HG02678 (cell line): ENCODE results near the gene TOR1A.

Experiments
- ATAC-seq: cut with Tn5 transposase; IDR thresholded peaks from one replicate; pipeline ENCODE4 v1.9.1; 2021; ENCODE audit warnings: mild to moderate bottlenecking, moderate library complexity; ENCODE audit not compliant: unreplicated experiment

The TOR1A gene

DNA sequence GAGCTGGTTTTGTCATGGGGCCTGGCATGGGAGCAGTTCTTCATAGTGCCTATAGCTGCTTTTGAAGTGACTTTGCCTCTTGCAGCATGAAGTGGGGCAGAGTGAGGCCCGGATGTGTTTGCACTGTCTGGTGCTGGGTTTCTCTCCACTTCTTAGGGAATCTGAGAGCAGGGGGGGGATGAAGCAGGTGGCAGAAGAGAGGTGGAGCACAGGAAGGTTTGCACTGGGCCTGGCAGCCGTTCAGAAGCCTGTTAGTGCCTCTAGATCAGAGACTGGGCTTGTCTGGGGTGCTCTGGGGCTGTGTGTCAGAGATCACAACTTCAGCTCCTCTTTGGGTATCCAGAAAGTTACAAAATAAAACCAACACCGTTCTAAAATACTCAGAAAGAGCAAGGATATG lies 29.7 kb upstream of the TOR1A start:
- no peak for ATAC-seq

DNA sequence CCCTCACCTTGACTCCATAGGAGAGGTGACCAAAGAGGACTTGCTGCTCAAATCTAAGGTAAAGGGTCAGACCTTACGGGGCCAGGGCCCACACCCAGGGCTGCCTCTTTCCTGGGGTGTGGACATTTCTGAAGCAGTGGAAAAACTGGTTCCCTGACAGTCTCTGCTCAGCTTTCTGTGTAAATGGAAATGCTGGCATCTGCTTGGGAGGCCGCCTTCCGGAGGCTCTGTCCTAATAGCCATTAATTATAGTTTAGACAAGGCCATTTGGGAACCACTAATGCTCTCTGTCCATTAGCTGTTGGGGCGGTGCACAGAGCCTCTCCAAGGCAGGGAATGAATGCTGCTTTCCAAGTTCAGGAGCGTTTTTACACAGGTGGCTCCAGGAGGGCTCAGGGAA lies 28.6 kb upstream of the TOR1A start:
- no peak for ATAC-seq

- ATAC-seq, result no peak
These were observed 27.9 kb upstream of the TOR1A start for GRCh38 chr9:129851821-129852220.

DNA sequence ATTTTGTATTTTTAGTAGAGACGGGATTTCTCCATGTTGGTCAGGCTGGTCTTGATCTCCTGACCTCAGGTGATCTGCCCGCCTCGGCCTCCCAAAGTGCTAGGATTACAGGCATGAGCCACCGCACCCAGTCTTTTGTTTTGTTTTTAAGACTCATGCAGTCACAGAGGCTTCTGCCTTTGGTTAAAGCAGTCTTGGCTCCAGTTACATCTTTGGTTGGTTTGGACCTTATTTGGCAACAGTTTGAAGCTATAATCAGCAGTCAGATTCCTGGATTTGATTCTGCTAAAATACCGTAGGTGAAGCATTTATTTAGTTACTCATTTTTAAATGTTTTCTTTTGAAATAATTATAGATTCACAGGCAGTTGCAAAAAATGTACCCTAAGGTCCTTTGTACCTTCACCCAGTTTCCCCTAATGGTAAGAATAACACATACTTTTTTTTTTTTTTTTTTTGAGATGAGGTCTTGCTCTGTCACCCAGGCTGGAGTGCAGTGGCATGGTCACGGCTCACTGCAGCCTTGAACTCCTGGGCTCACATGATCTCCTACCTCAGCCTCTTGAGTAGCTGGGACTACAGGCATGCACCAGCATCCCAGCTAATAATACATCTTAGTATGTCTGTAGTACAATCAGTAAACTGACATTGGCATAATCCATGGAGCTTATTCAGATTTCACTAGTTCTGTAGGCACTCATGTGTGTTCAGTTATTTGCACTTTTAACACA lies 27.1 kb upstream of the TOR1A start:
- ATAC-seq, result no peak

DNA sequence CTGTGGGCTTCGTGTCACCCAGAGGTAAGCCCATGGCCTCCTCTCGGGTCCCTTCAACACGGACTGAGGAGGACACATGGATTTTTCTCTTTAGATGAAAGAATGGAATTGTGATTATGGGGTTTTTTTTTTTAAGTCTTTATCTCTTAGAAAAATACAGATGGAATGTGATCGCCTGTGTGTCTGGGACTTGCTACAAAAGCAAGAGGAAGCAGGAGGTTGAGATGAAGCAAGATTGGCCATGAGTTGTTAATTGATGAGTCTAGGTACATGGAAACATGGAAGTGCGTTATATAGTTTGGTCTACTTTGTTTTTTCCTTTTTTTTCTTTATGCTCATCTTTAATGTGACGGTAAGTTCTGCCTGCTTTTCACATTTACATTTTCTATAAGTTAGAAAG lies 26.0 kb upstream of the TOR1A start:
- ATAC-seq, result no peak

DNA sequence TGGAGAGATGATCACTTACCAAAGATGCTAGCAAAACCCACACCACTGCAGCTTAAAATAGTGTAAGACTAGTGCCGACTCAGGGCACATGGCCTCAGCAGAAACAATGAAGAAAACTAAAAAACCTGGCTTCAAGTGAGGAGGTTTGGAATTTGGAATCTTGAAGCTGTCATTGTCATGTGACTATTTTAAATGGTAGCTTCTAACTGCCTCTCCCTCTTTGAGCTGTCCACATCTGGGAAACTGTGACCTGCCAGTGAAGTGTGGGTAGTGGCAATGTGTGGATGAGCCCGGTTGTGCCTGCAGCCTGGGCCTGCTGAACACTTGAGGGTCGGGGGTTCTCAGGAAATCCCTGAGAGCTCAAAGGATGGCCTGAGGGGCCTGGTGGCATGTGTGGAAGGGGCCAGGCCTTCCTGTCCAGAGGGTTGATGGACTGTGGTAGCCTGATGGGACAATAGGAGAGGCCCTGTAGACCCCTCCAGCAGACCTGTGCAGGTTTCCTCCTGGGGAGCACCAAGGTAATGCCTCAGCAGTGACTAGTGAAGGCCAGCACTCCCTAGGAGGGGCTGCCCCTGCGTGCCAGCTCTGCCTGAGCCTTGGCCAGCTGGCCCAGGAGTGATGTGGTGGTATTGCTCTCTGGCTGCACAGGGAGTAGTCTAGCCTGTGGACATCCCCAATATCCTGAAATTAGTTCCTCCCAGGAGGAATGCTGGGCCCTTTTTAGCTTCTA lies 24.9 kb upstream of the TOR1A start:
- ATAC-seq, result no peak

DNA sequence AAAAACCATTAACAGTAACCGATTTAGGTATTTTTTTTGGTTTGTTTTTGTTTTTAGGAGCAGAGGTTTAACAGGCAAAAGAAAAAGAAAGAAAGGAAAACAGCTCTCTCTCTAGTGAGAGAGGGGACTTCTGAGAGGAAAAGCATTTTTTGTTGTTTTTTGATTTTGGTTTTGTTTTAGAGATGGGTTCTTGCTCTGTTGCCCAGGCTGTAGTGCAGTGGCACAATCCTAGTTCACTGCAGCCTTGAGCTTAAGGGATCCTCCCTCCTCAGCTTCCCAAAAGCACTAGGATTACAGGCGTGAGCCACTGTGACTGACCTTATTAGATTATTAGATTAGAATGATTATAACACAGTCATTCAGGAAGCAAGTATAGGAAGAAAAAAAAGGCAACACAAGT lies 21.4 kb upstream of the TOR1A start:
- ATAC-seq, result no peak

DNA sequence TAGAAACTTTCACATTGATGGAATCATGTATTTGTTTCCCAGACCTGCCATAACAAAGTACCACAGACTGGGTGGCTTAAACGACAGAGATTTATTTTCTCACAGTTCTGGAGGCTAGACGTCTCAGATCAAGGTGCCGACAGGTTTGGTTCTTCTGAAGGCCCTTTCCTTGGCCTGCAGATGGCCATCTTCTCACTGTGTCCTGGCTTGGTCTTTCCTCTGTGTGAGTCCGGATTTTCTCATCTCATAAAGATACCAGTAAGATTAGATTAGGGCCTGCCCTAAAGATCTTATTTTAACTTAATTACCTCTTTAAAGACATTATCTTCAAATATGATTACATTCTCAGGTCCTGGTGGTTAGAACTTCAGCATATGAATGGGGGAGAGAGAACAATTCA lies 17.1 kb upstream of the TOR1A start:
- no peak for ATAC-seq

DNA sequence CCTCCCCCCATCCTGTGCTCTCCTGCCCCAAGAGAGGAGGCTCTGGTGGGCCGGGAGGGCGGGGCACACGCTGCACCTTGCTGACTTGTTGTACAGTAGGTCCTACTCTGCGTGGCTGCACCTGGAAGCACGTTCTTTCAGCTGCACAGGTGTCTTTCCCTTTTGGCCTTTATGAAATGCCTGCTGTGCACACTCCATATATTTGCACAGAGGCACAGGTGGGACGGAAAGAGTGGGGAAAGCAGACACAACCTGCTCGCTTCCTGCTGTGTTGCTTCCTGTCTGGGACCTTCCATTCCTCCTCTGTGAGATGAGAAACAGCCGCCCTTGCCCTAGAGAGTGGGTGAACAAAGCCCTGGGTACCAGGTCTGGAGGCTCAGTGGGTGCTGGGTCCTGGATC lies 16.1 kb upstream of the TOR1A start:
- no peak for ATAC-seq

DNA sequence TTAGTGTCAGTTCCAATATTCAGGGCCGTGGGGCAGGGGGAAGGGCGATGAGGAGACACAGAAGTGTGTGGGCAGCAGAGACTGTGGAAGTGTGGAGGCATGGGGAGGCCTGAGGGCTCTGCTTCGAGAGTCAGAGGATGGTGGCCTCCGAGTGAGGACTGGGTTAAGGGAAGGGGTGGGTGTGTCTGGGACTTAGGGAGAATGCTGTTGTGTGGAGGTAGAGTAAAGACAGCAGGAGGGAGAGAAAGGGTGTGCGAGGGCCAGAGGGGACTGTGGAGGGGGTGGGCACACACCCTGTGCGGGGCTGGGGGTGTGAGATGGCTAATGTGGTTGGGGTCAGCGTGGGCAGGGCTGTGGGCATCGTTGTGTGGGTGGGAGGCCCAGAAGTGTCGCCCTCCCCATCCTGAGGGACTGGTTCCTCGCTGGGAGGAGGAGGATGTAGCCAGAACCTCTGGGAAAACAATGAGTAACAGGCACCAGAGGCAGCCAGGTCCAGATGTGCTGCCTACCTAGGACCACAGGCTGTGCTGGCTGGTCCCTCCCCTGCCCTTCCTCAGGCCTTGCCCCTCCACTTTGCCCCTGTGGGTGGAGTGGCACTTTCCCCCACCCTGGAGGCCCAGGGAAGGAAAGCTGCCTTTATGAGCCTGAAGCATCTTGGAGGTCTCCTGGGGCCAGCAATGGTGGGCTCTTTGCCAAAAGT lies 15.5 kb upstream of the TOR1A start:
- no peak for ATAC-seq

DNA sequence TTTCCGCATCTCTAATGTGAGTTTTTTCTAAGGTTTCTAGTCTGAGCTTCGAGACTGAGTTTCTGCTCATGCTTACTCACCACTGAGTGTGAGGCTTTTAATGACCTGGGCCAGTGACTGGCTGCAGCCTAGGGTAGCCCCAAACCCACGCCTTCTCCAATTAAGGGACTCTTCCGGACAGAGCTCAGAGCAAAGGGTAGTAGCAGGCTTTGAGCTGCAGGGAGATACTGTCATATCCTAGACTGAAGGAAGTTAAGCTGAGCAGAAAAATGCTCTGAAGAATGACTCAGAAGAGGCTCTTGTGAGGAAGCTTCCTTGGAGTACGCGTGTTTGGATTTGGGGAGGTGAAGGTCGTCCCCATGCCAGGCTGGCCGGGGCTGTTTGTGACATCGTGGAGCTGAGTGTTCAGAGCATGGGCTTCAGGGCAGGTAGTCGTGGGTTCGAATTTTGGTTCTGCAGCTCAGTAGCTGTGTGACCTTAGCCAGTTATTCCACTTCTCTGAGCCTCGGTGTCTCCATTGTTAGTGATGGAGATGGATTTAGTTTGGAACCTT lies 14.8 kb upstream of the TOR1A start:
- ATAC-seq, result no peak

DNA sequence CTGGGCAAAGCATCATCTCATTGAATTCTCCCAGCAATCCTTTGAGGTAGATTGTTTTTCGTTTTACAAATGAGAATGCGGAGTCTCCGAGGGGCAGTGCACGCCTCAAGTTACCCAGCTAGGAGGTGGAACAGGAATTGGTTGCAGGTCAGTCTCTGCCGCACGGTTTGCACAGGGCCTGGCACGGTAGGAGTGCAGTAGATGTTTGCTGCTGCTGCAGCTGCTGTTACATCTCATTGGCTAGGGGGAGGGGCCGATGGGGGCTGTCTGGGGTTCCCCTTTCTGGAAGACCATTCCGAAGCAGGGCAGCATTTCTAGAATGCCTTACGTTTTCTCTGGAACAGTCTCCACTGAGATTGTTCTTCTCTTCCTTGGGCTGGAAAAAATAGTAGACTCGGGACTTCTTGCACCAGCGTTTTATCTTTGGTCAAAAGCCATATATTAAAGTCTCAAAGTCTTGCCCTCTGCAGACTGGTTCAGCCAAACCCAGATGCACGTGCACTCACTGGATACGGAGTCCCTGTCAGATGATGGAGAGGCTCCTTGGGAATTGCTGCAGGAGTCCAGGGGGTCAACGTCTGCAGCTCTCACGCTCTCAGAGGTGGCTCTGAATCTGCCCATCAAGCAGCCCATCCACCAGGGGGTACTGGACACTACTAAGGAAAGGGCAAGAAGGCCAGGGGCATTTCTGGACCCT lies 12.5 kb upstream of the TOR1A start:
- no peak for ATAC-seq

GRCh38 chr9:129835860-129836223 lies 11.9 kb upstream of the TOR1A start:
- no peak for ATAC-seq

GRCh38 chr9:129835128-129835859 lies 11.4 kb upstream of the TOR1A start, which contains the start of the genes C9orf78 and USP20:
Gene C9orf78 (minus strand): TSS chr9:129835275. CDS start chr9:129835221, 54 bp downstream.
Gene USP20 (plus strand): TSS chr9:129835458. CDS start chr9:129852556, 17,098 bp downstream.
- peak; percentile 91 for ATAC-seq

DNA sequence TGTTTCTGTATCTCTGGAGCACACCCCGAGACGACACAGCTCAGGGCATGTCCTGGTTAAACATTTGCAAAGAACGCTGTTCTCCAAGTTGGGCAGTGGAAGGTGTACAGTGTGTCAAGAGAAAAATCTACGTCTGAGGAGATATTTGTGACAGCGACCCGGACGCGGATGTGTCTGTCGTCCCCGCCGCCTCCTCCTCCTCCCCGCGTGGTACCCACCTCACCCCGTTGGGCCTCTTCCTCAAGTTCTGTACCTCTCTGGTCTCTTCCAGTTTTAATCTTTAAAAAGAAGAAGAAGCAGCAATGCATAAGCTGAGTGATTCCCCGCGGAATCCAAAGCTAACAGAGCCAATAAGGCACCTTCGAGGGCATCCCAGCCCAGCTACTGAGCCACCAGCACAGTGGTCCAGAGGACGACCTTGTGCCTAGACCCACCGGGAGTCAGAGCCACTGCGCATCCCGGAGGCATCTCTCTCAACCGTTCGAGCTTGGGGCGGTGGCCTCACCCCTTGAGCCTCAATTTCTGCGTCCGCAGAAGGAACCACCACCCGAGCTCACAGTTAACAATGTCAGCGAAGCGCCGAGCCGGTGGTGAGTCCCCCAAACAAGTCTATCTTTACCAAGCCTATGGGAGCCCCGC lies 10.7 kb upstream of the TOR1A start:
- peak; percentile 11 for ATAC-seq

GRCh38 chr9:129832982-129833381 lies 9.0 kb upstream of the TOR1A start:
- ATAC-seq, result no peak

GRCh38 chr9:129828969-129829368 lies 5.0 kb upstream of the TOR1A start:
- no peak for ATAC-seq

- ATAC-seq, result no peak
These were observed 4.1 kb upstream of the TOR1A start for GRCh38 chr9:129828051-129828450.

DNA sequence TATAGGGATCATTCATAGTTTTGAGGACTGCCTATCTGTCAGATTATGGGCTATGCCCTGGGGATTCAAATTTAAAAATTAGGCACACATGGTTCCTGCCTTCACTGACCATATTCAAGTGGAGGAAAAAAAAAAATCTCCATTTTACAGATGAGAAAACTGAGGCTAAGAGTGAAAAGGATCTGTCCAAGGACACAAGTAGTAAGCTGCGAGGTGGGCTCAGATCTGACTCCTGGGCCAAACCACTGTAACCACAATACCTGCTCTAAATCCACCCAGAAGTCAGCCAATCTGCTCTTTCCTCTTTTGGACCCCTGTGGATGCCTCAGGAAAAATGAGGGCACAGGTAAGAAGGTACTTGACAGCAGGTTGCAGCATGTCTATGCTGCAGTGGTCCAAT lies 2.8 kb upstream of the TOR1A start:
- no peak for ATAC-seq

- ATAC-seq, result no peak
These were observed 2.4 kb upstream of the TOR1A start for GRCh38 chr9:129826344-129826743.
